HG03064 (cell line): ENCODE measurements around the gene FAM228A.
A peak's percentile ranks its signal among the peaks of the same experiment; 100 is the strongest.
"Not testable (repeated sequence)": the region's sequence is repeated elsewhere in the genome, so short reads cannot be mapped to it uniquely, and the experiment has no call there.

Experiments
- ATAC-seq: cut with Tn5 transposase; IDR thresholded peaks from one replicate; pipeline ENCODE4 v1.9.1; 2021; ENCODE audit warnings: low read depth; ENCODE audit not compliant: unreplicated experiment

The FAM228A gene

GRCh38 chr2:24190503-24190902, 15.7 kb downstream of the FAM228A start:
- ATAC-seq = no peak

GRCh38 chr2:24191156-24191555, 16.3 kb downstream of the FAM228A start:
- no peak for ATAC-seq

- no peak for ATAC-seq
These were observed 17.0 kb downstream of the FAM228A start for GRCh38 chr2:24191848-24192247.

GRCh38 chr2:24197213-24197612, 22.4 kb downstream of the FAM228A start:
- not testable (repeated sequence) for ATAC-seq

GRCh38 chr2:24199968-24200590, 25.2 kb downstream of the FAM228A start:
- no peak for ATAC-seq

GRCh38 chr2:24200799-24201198, 25.9 kb downstream of the FAM228A start:
- ATAC-seq = no peak

GRCh38 chr2:24203029-24203786, 28.4 kb downstream of the FAM228A start:
- no peak for ATAC-seq

- ATAC-seq = no peak
These were observed 28.9 kb downstream of the FAM228A start for GRCh38 chr2:24203787-24204150.

GRCh38 chr2:24204505-24204904, 29.7 kb downstream of the FAM228A start:
- ATAC-seq = no peak

GRCh38 chr2:24205131-24205530, 30.3 kb downstream of the FAM228A start:
- no peak for ATAC-seq

GRCh38 chr2:24206242-24206641, 31.4 kb downstream of the FAM228A start:
- ATAC-seq = no peak

GRCh38 chr2:24206714-24207113, 31.9 kb downstream of the FAM228A start:
- no peak for ATAC-seq

- ATAC-seq = no peak
These were observed 32.5 kb downstream of the FAM228A start for GRCh38 chr2:24207359-24207758.

- no peak for ATAC-seq
These were observed 33.6 kb downstream of the FAM228A start for GRCh38 chr2:24208490-24208889.

GRCh38 chr2:24209389-24210105, 34.7 kb downstream of the FAM228A start:
- ATAC-seq = no peak

GRCh38 chr2:24210106-24210455, 35.2 kb downstream of the FAM228A start:
- ATAC-seq = no peak

GRCh38 chr2:24210723-24211122, 35.9 kb downstream of the FAM228A start:
- ATAC-seq = no peak

- ATAC-seq = no peak
These were observed 36.6 kb downstream of the FAM228A start for GRCh38 chr2:24211408-24211807.

GRCh38 chr2:24214880-24215279, 40.0 kb downstream of the FAM228A start:
- peak; percentile 81 for ATAC-seq

- ATAC-seq = no peak
These were observed 45.9 kb downstream of the FAM228A start for GRCh38 chr2:24220554-24221291.
